ENCODE results near the gene FIBP.

FIBP gene

GRCh38 chr11:65915101-65915820 lies 27.0 kb upstream of the FIBP start:
- Histone ChIP-seq H3K4me2 (no peak overlapping the region), H3K27me3 (ENCODE audit: insufficient read depth, low read depth) (no peaks in the 10 kb centered on the region), H3K4me3 (IDR thresholded peaks at IDR 0.05; ENCODE audit: insufficient read depth, low read depth, low read length) (no peak overlapping the region), H4K20me1 (ENCODE audit: insufficient read depth) (no peaks in the 10 kb centered on the region), H3K36me3 (ENCODE audit: insufficient read depth) (no peaks in the 10 kb centered on the region), H3K27ac (no peak overlapping the region), H3K9ac (no peak overlapping the region), H3K4me1 (ENCODE audit: low read depth, poor library complexity, severe bottlenecking) (peaks cover 29% of the 10 kb centered on the region), H3K79me2 (ENCODE audit: insufficient read depth, low read depth) (peaks cover 13% of the 10 kb centered on the region; the same call in 1 of the 2 replicates), H2AFZ (ENCODE audit: low read depth) (no peak overlapping the region)
- TF ChIP-seq CTCF (conservative IDR thresholded peaks at IDR 0.05; ENCODE audit: low read depth, low read length), result no peak

- no peak overlapping the region for H3K27ac ChIP-seq
- no peak overlapping the region for H3K4me2 ChIP-seq
- no peaks in the 10 kb centered on the region for H4K20me1 ChIP-seq (ENCODE audit: insufficient read depth)
- no peak for TF ChIP-seq CTCF (conservative IDR thresholded peaks at IDR 0.05; ENCODE audit: low read depth, low read length)
- H3K9ac ChIP-seq, result no peak overlapping the region
- no peak overlapping the region for H2AFZ ChIP-seq (ENCODE audit: low read depth)
- no peaks in the 10 kb centered on the region for H3K27me3 ChIP-seq (ENCODE audit: insufficient read depth, low read depth)
- H3K79me2 ChIP-seq (ENCODE audit: insufficient read depth, low read depth), result peaks cover 5% of the 10 kb centered on the region; the same call in 1 of the 2 replicates
- H3K4me3 ChIP-seq (IDR thresholded peaks at IDR 0.05; ENCODE audit: insufficient read depth, low read depth, low read length), result no peak overlapping the region
- H3K4me1 ChIP-seq (ENCODE audit: low read depth, poor library complexity, severe bottlenecking), result peaks cover 43% of the 10 kb centered on the region
- H3K36me3 ChIP-seq (ENCODE audit: insufficient read depth), result no peaks in the 10 kb centered on the region
Measured at GRCh38 chr11:65912845-65913244, 24.6 kb upstream of the FIBP start.

- Histone ChIP-seq H3K4me1 (ENCODE audit: low read depth, poor library complexity, severe bottlenecking) (peaks cover 38% of the 10 kb centered on the region), H3K27ac (no peak overlapping the region), H2AFZ (ENCODE audit: low read depth) (no peak overlapping the region), H3K27me3 (ENCODE audit: insufficient read depth, low read depth) (no peaks in the 10 kb centered on the region), H3K36me3 (ENCODE audit: insufficient read depth) (no peaks in the 10 kb centered on the region), H4K20me1 (ENCODE audit: insufficient read depth) (no peaks in the 10 kb centered on the region), H3K4me3 (IDR thresholded peaks at IDR 0.05; ENCODE audit: insufficient read depth, low read depth, low read length) (no peak overlapping the region), H3K79me2 (ENCODE audit: insufficient read depth, low read depth) (no peaks in the 10 kb centered on the region; the same call in 1 of the 2 replicates), H3K4me2 (no peak overlapping the region), H3K9ac (no peak overlapping the region)
- no peak for TF ChIP-seq CTCF (conservative IDR thresholded peaks at IDR 0.05; ENCODE audit: low read depth, low read length)
Measured at GRCh38 chr11:65911682-65912568, 23.7 kb upstream of the FIBP start.

GRCh38 chr11:65907878-65908277 lies 19.6 kb upstream of the FIBP start:
- no peak overlapping the region for H2AFZ ChIP-seq (ENCODE audit: low read depth)
- no peak overlapping the region for H3K4me3 ChIP-seq (IDR thresholded peaks at IDR 0.05; ENCODE audit: insufficient read depth, low read depth, low read length)
- H3K79me2 ChIP-seq (ENCODE audit: insufficient read depth, low read depth), result no peaks in the 10 kb centered on the region
- no peak overlapping the region for H3K4me2 ChIP-seq
- H3K4me1 ChIP-seq (ENCODE audit: low read depth, poor library complexity, severe bottlenecking), result peaks cover 42% of the 10 kb centered on the region
- H3K36me3 ChIP-seq (ENCODE audit: insufficient read depth), result no peaks in the 10 kb centered on the region
- no peak overlapping the region for H3K9ac ChIP-seq
- no peaks in the 10 kb centered on the region for H3K27me3 ChIP-seq (ENCODE audit: insufficient read depth, low read depth)
- H3K27ac ChIP-seq, result no peak overlapping the region
- no peaks in the 10 kb centered on the region for H4K20me1 ChIP-seq (ENCODE audit: insufficient read depth)
- no peak for TF ChIP-seq CTCF (conservative IDR thresholded peaks at IDR 0.05; ENCODE audit: low read depth, low read length)

All from KMS-11 (cell line).